Loucy (cell line): ENCODE measurements around the gene SMTNL2.

Experiments used
- H2AFZ ChIP-seq: fragments of 200-600 bp; sonication (generic); 2 replicates; pipeline ENCODE4 v1.6.0; 2016; ENCODE audit warnings: antibody characterized with exemption, mild to moderate bottlenecking, low read length, moderate library complexity
- H3F3A ChIP-seq: fragments of 200-600 bp; 2 replicates; pipeline ENCODE4 v1.6.0; 2016; ENCODE audit warnings: antibody characterized with exemption, low read depth, mild to moderate bottlenecking
- H3K27me3 ChIP-seq: fragments of 200-600 bp; sonication (generic); 2 replicates; pipeline ENCODE4 v1.6.1; 2014; ENCODE audit warnings: low read length, mild to moderate bottlenecking; ENCODE audit not compliant: insufficient read depth, poor library complexity, severe bottlenecking
- H3K36me3 ChIP-seq: fragments of 200-600 bp; sonication (generic); 2 replicates; pipeline ENCODE4 v1.6.1; 2016; ENCODE audit warnings: low read length; ENCODE audit not compliant: insufficient read depth
- H3K4me1 ChIP-seq: fragments of 200-600 bp; sonication (generic); 2 replicates; pipeline ENCODE4 v1.5.1; 2014; ENCODE audit warnings: low read length, mild to moderate bottlenecking; ENCODE audit not compliant: insufficient read depth, poor library complexity, severe bottlenecking
- H3K4me2 ChIP-seq: fragments of 200-600 bp; sonication (generic); 2 replicates; pipeline ENCODE4 v1.6.0; 2014; ENCODE audit warnings: antibody characterized with exemption, low read length, low read depth, mild to moderate bottlenecking; ENCODE audit not compliant: poor library complexity, severe bottlenecking
- H3K4me3 ChIP-seq: fragments of 200-600 bp; sonication (generic); 2 replicates; pipeline ENCODE4 v1.5.1; 2014; ENCODE audit warnings: low read length, mild to moderate bottlenecking, mixed read lengths; ENCODE audit not compliant: poor library complexity, severe bottlenecking
- H3K79me2 ChIP-seq: fragments of 200-600 bp; sonication (generic); 2 replicates; pipeline ENCODE4 v1.6.1; 2014; ENCODE audit warnings: low read length; ENCODE audit not compliant: insufficient read depth
- H3K9ac ChIP-seq: fragments of 200-600 bp; sonication (generic); 2 replicates; pipeline ENCODE4 v1.6.0; 2014; ENCODE audit warnings: mild to moderate bottlenecking, low read depth, low read length, moderate library complexity; ENCODE audit not compliant: poor library complexity, severe bottlenecking
- H3K9me2 ChIP-seq: fragments of 200-600 bp; sonication (generic); replicated peaks from 2 replicates; pipeline ENCODE4 v1.6.1; 2016; ENCODE audit warnings: low read depth, low read length, mixed read lengths
- H3K9me3 ChIP-seq: fragments of 200-600 bp; sonication (generic); 2 replicates; pipeline ENCODE4 v1.6.1; 2014; ENCODE audit warnings: mild to moderate bottlenecking, antibody characterized with exemption, low read length, low read depth; ENCODE audit not compliant: insufficient read depth
- H4K20me1 ChIP-seq: fragments of 200-600 bp; sonication (generic); 2 replicates; pipeline ENCODE4 v1.6.0; 2014; ENCODE audit warnings: antibody characterized with exemption, low read length, mild to moderate bottlenecking; ENCODE audit not compliant: insufficient read depth, poor library complexity, severe bottlenecking
- CTCF ChIP-seq: fragments of 200-600 bp; sonication (generic); conservative IDR thresholded peaks from 2 replicates; pipeline ENCODE4 v1.5.1; 2014; ENCODE audit warnings: mild to moderate bottlenecking, antibody characterized with exemption, low read length
- EZH2phosphoT487 ChIP-seq: fragments of 200-600 bp; IDR thresholded peaks from 2 replicates; pipeline ENCODE4 v1.6.1; 2018; ENCODE audit warnings: antibody characterized with exemption, mild to moderate bottlenecking, moderate library complexity, borderline replicate concordance

Gene SMTNL2

GRCh38 chr17:4641297-4642195 lies 57.2 kb downstream of the SMTNL2 start, which contains the start of gene ALOX15:
Gene ALOX15 (minus strand): TSS chr17:4641678. CDS start chr17:4641651, 27 bp downstream.
- Histone ChIP-seq H3K4me3 (no peak within 1 kb of the TSS), H3K79me2 (no peaks in the 10 kb centered on the region), H3K9ac (no peak within 1 kb of the TSS), H3K4me2 (no peak within 1 kb of the TSS), H3K27me3 (no peaks in the 10 kb centered on the region), H3K4me1 (no peaks in the 10 kb centered on the region), H3K36me3 (no peaks in the 10 kb centered on the region), H3K9me2 (no peaks in the 10 kb centered on the region), H2AFZ (no peak within 1 kb of the TSS), H3K9me3 (no peaks in the 10 kb centered on the region), H4K20me1 (no peaks in the 10 kb centered on the region), H3F3A (no peaks in the 10 kb centered on the region)
- TF ChIP-seq CTCF (no peak), EZH2phosphoT487 (no peak)

- no peak overlapping the region for H2AFZ ChIP-seq
- H4K20me1 ChIP-seq, result no peaks in the 10 kb centered on the region
- no peaks in the 10 kb centered on the region for H3K27me3 ChIP-seq
- no peaks in the 10 kb centered on the region for H3K9me3 ChIP-seq
- no peak overlapping the region for H3K4me3 ChIP-seq
- no peak overlapping the region for H3K4me2 ChIP-seq
- H3K79me2 ChIP-seq, result no peaks in the 10 kb centered on the region
- no peaks in the 10 kb centered on the region for H3K4me1 ChIP-seq
- no peaks in the 10 kb centered on the region for H3F3A ChIP-seq
- no peaks in the 10 kb centered on the region for H3K9me2 ChIP-seq
- H3K9ac ChIP-seq, result no peak overlapping the region
- H3K36me3 ChIP-seq, result no peaks in the 10 kb centered on the region
- TF ChIP-seq EZH2phosphoT487, result no peak
- no peak for TF ChIP-seq CTCF
Observed at GRCh38 chr17:4642286-4642685, 58.0 kb downstream of the SMTNL2 start.

GRCh38 chr17:4643676-4644075 lies 59.3 kb downstream of the SMTNL2 start:
- Histone ChIP-seq H3F3A (no peaks in the 10 kb centered on the region), H4K20me1 (no peaks in the 10 kb centered on the region), H2AFZ (no peak overlapping the region), H3K9me2 (no peaks in the 10 kb centered on the region), H3K9ac (no peak overlapping the region), H3K79me2 (no peaks in the 10 kb centered on the region), H3K27me3 (no peaks in the 10 kb centered on the region), H3K36me3 (no peaks in the 10 kb centered on the region), H3K4me1 (no peaks in the 10 kb centered on the region), H3K4me3 (no peak overlapping the region), H3K4me2 (no peak overlapping the region), H3K9me3 (no peaks in the 10 kb centered on the region)
- TF ChIP-seq EZH2phosphoT487, result no peak
- TF ChIP-seq CTCF, result no peak
